DMS 273 treated with DMSO at 0.1 percent for 48 hours (cell line): Measurements from ENCODE around the gene GATB.

ENCODE experiments used
- DNase-seq: peaks from one replicate; lab custom pipeline; 2025; lab: John Stamatoyannopoulos, UW

Gene GATB

GRCh38 chr4:151673908-151674520, 86.8 kb downstream of the GATB start:
- no peak for DNase-seq

DNA sequence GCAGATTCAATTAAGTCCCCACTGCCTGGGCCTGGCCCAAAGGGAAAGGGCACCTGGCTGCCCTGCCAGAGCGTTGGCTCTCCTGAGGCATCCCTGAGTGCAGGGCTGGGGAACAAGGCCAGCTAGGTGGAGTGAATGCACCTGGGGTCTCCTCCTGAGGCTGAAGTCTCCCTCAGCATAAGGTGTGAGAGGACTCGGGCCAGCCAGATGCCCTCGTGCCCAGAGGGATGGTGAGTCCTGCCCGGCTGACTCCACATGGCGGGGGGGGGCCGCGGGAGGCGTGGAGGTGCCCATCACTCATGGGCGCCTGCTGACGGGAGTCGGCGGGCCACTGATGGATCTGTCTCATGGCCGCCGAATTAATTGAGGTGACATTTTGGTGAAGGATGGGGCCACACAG, 87.8 kb downstream of the GATB start:
- DNase-seq: no peak

GRCh38 chr4:151671541-151672059, 89.2 kb downstream of the GATB start:
- DNase-seq: no peak

- no peak for DNase-seq
Measured at GRCh38 chr4:151670843-151671242, 90.0 kb downstream of the GATB start.

- DNase-seq: no peak
Measured at GRCh38 chr4:151669990-151670389, 90.8 kb downstream of the GATB start.

DNA sequence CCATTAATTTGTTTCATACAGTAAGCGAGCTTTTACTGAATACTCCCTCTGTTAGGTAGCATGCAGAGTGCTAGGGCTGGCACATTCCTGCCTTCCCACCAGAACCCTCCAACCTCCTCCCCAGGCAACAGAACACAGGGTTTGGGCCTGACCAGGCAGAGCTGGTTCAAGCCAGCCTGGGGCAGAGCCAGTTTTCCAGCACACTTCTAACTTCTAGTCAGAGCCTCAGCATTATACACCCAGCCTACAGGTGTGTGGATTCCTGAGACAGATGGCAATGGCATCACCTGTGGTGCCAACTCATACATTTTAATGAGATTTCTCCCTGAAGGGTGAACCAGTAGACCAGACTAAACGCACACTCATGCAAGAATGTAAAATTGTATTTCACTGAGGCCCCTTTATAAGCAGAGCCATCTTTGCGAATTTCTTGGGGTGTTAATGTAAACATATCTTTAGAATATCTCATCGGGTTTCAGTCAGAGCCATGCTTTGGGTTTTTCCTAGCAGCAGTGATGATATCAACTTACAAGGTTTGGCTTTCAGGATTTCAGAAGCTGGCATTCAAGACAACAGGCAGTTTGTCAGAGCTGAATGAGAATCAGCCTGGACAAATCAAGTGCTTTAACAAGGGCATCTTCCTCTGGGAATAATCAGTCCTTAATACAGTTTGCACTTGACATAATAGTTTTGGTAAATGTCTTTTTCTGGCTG, 92.0 kb downstream of the GATB start:
- no peak for DNase-seq

- no peak for DNase-seq
Measured at GRCh38 chr4:151667666-151668065, 93.1 kb downstream of the GATB start.

DNA sequence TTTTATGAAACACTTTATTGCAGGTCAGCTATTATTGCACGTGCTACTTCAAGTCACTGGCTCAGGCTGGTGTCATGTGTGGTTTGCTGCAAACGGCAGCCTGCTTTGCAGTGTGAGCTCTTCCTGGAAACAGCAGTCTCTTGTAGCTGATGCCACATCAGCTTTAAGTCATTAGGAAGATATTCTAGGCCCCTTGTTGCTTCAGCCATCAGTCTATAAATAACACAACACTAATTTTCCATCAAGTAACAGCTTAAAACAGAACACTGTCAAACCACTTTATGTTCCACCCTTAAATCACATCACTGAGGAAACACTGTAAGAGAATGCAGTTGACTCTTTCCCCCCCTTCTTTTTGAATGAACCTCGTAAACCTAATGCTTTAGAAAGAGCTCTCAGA, 93.8 kb downstream of the GATB start:
- no peak for DNase-seq

GRCh38 chr4:151666501-151666900, 94.3 kb downstream of the GATB start:
- no peak for DNase-seq

DNA sequence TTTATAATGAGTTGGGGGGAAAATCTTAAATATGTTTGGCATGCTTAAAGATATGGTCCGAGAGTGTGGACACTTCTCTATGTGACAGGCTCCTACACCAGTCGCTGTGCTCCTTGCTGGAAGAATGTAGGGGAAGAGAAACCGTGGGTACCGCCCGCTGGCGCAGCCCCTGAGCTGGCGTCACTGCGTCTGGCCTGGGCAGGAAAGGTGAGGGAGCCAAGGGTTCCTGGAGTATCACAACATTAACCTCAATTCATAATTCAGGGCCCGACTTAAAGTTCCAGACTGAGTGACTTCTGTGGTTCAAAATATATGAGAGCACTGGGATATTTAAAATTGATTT, 95.1 kb downstream of the GATB start:
- DNase-seq: no peak

DNA sequence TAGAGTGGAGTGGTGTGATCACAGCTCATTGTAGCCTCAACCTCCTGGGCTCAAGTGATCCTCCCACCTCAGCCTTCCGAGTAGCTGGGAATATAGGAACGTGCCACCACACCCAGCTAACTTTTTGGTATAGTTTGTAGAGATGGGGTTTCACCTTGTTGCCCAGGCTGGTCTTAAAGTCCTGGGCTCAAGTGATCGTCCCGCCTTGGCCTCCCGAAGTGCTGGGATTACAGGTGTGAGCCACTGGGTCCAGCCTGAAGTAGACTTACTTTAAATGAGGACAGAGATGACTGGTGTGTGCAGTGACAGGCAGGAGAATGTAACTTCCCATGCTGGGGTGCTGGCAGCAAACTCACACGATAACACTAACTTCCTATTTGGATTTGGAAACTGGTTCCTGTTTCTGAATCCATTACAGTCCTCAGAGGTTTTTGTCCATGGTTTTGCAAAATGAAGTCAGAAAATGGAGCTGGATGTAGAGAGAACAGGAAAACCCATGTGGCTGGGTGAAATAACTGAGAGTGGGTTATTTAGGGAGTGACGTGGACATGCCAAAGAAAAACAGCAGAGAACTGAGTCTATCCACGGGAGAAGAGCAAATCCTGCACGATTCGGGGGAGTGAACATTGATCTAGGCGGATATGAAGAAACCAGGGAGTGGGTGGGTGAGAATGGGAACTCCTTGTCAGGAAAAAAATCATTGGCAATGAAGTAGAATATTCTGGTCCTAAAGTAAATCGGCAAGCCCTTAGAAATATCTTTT, 95.6 kb downstream of the GATB start:
- no peak for DNase-seq

DNA sequence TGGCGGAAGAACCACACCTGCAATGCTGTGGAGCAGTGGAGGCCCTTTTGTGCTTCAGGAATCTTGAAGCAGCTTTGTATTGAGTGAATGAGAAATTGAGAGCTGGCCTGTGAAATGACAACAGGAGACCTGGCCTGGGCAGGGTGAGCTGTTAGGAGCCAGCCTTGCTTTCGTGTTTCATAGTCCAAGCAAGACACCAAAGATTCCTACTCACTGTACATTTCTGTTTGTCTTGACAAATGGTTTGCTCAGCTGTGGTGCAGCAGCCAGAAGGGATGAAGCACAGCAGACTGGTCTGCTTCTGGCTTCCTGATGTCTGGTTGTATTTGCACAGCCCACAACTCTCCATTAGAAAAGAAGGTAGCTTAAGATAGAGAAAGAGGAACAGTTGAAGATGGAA, 96.5 kb downstream of the GATB start:
- DNase-seq: no peak

DNA sequence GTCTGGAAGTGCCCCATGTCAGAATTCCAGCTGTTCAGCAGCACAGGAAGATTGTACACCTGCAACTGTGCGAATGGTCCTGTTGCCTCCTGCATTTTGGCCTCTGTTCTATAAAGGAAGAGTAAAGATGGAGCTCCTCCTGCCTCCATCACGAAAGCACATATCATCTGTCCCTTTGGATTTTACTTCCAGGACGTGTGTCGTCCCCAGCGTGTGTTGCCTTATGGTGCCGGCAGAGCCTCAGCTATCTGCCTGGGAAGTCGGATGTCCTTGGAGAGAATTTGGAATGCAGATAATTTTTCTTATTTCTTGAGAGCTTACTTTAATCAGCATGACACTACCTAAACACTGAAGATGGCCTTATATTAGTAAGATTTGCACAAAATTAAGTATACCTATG, 97.7 kb downstream of the GATB start:
- DNase-seq: no peak

DNA sequence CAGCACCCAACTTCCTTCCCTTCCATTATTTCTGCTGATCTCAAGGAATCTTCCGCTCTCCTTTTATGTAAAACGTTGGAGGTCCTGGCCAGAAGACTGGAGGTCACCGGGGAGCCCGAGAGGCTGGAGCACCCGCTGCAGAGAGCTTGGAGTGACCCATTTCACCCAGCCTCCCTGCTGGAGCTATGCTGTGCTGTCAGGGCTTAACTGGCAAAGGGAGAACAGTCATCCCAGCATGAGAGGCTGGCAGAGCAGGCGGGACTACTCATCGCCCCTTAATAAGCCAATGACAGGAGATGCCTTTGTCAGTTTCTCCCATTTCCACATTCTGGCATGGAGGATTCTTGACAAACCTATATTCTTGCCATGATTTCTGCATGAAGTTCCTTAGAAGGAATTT, 98.9 kb downstream of the GATB start:
- no peak for DNase-seq

DNA sequence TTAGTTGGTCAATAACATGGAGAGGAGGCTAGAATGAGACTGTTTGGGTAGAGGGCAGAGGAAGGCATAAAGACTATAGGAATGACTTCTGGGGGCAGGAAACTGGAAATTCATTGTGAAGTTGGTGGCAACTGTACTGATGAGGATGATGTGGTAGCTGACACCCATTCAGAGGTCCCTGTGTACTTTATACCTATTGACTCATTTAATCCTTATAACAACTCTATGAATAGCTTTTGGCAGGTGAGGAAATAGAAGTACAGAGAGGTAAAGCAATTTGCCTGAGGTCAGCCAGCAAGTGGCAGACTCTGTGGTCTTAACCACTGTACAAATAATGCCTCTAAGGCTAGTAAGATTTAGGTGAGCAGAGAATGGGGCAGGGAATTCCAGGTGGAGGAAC, 100.1 kb downstream of the GATB start:
- DNase-seq: no peak

GRCh38 chr4:151659601-151660364, 101.0 kb downstream of the GATB start:
- no peak for DNase-seq

- no peak for DNase-seq
Measured at GRCh38 chr4:151658959-151659600, 101.7 kb downstream of the GATB start.

DNA sequence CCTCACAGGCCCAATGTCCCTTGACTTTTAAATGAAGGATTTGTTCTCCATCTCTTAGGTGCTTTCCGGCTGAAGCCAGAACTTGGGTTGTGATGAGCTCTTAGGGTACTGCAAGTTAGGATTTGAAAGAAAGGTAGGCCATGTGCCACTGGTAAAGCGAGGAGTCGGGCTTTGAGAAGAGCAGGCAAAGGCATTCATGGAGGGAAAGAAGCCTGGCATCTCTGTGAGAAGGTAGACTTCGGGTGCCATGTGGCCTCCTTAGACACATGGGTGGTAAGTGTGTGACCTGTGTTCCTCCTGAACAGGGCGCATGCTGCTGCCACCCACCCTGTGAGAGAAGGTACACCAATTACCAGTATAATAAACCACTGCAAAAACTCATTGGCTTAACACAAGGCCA, 102.9 kb downstream of the GATB start:
- no peak for DNase-seq

DNA sequence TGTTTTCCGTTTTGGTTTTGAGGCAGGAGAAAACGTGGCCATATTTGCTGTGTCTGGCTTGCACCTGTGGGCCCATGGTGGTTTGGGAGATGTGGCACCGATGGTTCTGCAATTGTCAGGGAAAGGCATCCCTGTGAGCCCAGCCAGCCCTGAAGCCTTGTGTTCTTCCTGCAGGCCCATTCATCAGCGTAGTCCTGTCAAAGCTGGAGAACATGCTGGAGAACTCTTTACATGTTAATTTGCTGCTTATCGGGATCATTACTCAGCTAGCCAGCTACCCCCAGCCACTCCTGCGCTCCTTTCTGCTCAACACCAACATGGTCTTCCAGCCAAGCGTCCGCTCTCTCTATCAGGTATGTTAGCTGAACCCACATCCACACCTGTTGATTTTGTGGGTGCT, 104.7 kb downstream of the GATB start:
- no peak for DNase-seq

DNA sequence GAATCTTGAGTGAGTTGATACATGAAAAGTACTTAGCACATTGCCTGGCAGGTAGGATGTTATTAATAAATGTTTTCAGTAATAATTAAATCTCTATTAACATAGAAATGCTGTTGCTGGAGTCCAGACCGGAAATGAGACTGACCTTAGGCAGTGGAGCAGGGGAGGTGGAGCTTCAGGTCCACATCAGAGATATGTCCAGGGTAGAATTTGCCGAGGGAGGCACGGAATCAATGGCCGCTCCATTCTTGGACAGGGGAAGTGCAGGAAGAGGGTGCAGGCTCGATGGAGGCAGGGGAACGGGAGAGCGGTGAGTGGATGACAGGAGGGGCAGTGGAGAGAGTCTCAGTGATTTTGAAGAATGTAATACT, 107.3 kb downstream of the GATB start:
- no peak for DNase-seq

GRCh38 chr4:151652841-151653547, 107.8 kb downstream of the GATB start:
- no peak for DNase-seq
